HepG2 (cell line): ENCODE measurements around the gene FAM131C. TPM values are rescaled to one million over a fixed set of nuclear protein-coding genes. Genes with fewer than 3 reads are reported as not detected.

Experiments used
- CBX2 ChIP-seq, 2 experiments: fragments of 200-600 bp in 1 of 2; sonication (generic); formaldehyde crosslinking in 1 of 2; IDR thresholded peaks; 2 replicates each; pipeline versions ENCODE4 v1.7.0 to v1.8.1; 2018 to 2022; ENCODE audit warnings: low read depth in 2 of 2, low read length in 1 of 2, mild to moderate bottlenecking in 1 of 2, missing genetic modification reagents in 1 of 2
- CHCHD3 ChIP-seq: sonication (generic); formaldehyde crosslinking; IDR thresholded peaks from 2 replicates; pipeline ENCODE4 v1.8.0; 2022; ENCODE audit warnings: mild to moderate bottlenecking, missing genetic modification reagents, moderate library complexity
- EP300 ChIP-seq, 3 experiments: sonication (generic) in 1 of 3; formaldehyde crosslinking in 1 of 3; IDR thresholded peaks; 2 replicates each; pipeline versions ENCODE4 v1.5.1 to v1.6.1; 2011 to 2020; ENCODE audit warnings: low read depth in 2 of 3, low read length in 2 of 3, borderline replicate concordance in 1 of 3, improper control_type of control experiment in 1 of 3, mild to moderate bottlenecking in 1 of 3, missing genetic modification reagents in 1 of 3, moderate library complexity in 1 of 3
- MTERF4 ChIP-seq: sonication (generic); formaldehyde crosslinking; IDR thresholded peaks from 2 replicates; pipeline ENCODE4 v1.8.0; 2023; ENCODE audit warnings: mild to moderate bottlenecking, missing genetic modification reagents
- NCOR1 ChIP-seq: fragments of 200-600 bp; sonication (generic); IDR thresholded peaks from 2 replicates; pipeline ENCODE4 v1.7.0; 2017; ENCODE audit warnings: antibody characterized with exemption, low read length, borderline replicate concordance
- NFE2L2 ChIP-seq: fragments of 150-350 bp; IDR thresholded peaks from 2 replicates; pipeline ENCODE4 v1.6.1; 2014; ENCODE audit warnings: low read length
- NFKB2 ChIP-seq: sonication (generic); formaldehyde crosslinking; IDR thresholded peaks from 2 replicates; pipeline ENCODE4 v1.4.0; 2020; ENCODE audit warnings: missing genetic modification reagents, borderline replicate concordance
- PBX2 ChIP-seq: IDR thresholded peaks from 2 replicates; pipeline ENCODE4 v1.6.1; 2016; ENCODE audit warnings: control low read depth
- PRDM10 ChIP-seq: sonication (generic); formaldehyde crosslinking; IDR thresholded peaks from 2 replicates; pipeline ENCODE4 v1.4.0; 2020; ENCODE audit warnings: low read depth, missing genetic modification reagents
- RXRA ChIP-seq: sonication (generic); formaldehyde crosslinking; IDR thresholded peaks from 2 replicates; pipeline ENCODE4 v1.5.1; 2020; ENCODE audit warnings: missing genetic modification reagents
- SAP130 ChIP-seq: IDR thresholded peaks from 2 replicates; pipeline ENCODE4 v1.6.1; 2016; ENCODE audit warnings: low read depth
- TMF1 ChIP-seq: sonication (generic); formaldehyde crosslinking; IDR thresholded peaks from 2 replicates; pipeline ENCODE4 v1.8.1; 2022; ENCODE audit warnings: low read depth, missing genetic modification reagents
- ZNF432 ChIP-seq: sonication (generic); formaldehyde crosslinking; IDR thresholded peaks from 2 replicates; pipeline ENCODE4 v1.5.0; 2020; ENCODE audit warnings: missing genetic modification reagents, mild to moderate bottlenecking, borderline replicate concordance
- ZNF552 ChIP-seq: sonication (generic); formaldehyde crosslinking; IDR thresholded peaks from 2 replicates; pipeline ENCODE4 v1.9.0; 2022; ENCODE audit warnings: missing genetic modification reagents, mild to moderate bottlenecking, borderline replicate concordance
- ZNF674 ChIP-seq: sonication (generic); formaldehyde crosslinking; IDR thresholded peaks from 2 replicates; pipeline ENCODE4 v1.5.0; 2020; ENCODE audit warnings: low read depth, mild to moderate bottlenecking, missing genetic modification reagents
- ZNF879 ChIP-seq: sonication (generic); formaldehyde crosslinking; IDR thresholded peaks from 2 replicates; pipeline ENCODE4 v1.8.1; 2023; ENCODE audit warnings: missing genetic modification reagents
- polyA plus RNA-seq, 8 experiments: library from polyadenylated mRNA; depleted of rRNA in 3 of 8; stranded (reverse) in 7 of 8; unstranded in 1 of 8; fragments of >200 nt; fragmentation: Illumina TruSeq in 4 of 8; extraction: Trizol in 4 of 8; gene quantifications; 2 replicates each; pipeline versions ENCODE4 v1.2.1 to v1.2.3, GENCODE V29; 2011 to 2016; ENCODE audit warnings: low read depth in 4 of 8, missing spikeins in 1 of 8, mixed read lengths in 1 of 8; ENCODE audit not compliant: insufficient read depth in 1 of 8
- total RNA-seq, 5 experiments: library from RNA; depleted of rRNA; stranded (reverse); fragments of >200 nt; fragmentation: Illumina TruSeq; extraction: Trizol; gene quantifications; 2 replicates each; pipeline ENCODE4 v1.2.3, GENCODE V29; 2016; ENCODE audit warnings: low read depth in 1 of 5

FAM131C gene
- total and polyA plus RNA-seq, 2 of the 13 experiments (the other 11 are each of a cell fraction or from before 2014, with no cell fraction given), result 0.07 TPM; not detected in 1

- TF ChIP-seq TMF1 (CRISPR knock-in tag) (no peak), CBX2 (IDR thresholded peaks at IDR 0.05; ENCODE audit: low read depth, low read length) (no peak), CBX2 (CRISPR knock-in tag; IDR thresholded peaks at IDR 0.05; ENCODE audit: low read depth) (no peak), PBX2 (CRISPR knock-in tag) (peak; percentile 76), RXRA (CRISPR knock-in tag) (0 out of 2 replicates have a peak, but pooled peaks have one; percentile 12), ZNF674 (no peak), NFE2L2 (no peak), NFKB2 (CRISPR knock-in tag) (no peak), ZNF432 (CRISPR knock-in tag) (no peak), ZNF879 (CRISPR knock-in tag) (no peak), CHCHD3 (CRISPR knock-in tag) (no peak), ZNF552 (CRISPR knock-in tag) (no peak), SAP130 (CRISPR knock-in tag) (peak; percentile 72), EP300 (IDR thresholded peaks at IDR 0.05; ENCODE audit: low read depth in 2 of 2, low read length in 2 of 2) (peak; percentile 58 to 69; a peak in 2 of 4 replicates), EP300 (CRISPR knock-in tag; IDR thresholded peaks at IDR 0.05; ENCODE audit: borderline replicate concordance) (no peak), MTERF4 (CRISPR knock-in tag) (no peak), NCOR1 (peak; percentile 43; the same call in 1 of the 2 replicates), PRDM10 (CRISPR knock-in tag) (no peak)
These were observed 6.2 kb downstream of the FAM131C start (continued) for GRCh38 chr1:16067127-16067768.
